Cerebellar cortex (tissue), 1 donor: Measurements from ENCODE around the gene ANKRD66.

ENCODE experiments used
- DNase-seq: peaks from one replicate; pipeline ENCODE4 v3.0.0-alpha.2; 2015; ENCODE audit warnings: low spot score

Gene ANKRD66

DNA sequence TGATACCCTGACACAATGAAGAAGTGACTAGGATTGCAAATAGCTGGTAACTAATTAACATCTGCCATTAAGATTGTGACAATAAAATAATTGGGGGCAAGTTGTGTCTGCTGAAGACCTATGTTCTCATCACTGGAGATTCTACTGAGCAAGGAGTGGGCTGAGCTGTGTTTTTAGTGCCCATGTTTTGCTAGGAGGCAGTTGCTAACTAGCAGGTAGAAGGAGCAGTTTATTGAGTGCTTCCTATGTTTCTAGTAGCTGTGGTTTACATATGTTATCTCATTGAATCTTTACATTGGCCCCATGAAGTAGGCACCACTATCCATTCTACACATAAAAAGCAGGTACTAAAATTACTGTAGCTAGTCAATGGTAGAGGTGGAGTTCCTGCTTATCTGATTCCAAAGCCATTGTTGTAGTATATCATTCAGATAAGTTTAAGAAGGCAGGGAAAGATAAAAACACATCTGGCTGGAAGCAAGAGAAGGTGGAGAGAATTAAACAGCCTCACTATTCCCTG is 43.7 kb downstream of the ANKRD66 start:
- no peak for DNase-seq

DNA sequence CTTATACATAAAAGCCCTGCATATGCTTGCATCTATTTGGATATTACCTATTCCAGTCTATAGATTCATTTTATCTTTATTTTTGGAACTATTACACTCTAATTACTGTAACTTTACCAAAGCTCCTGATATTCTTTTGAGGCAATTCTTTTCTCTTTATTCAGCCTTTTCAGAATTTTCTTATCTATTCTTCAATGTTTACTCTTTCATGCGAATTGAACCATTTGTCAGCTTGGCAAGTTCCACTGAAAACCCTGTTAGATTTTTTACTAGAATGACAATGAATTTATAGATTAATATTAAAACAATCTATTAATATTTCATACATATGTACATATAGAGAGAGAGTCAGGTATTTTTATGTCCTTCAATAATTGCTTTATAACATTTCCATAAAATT is 45.9 kb downstream of the ANKRD66 start:
- no peak for DNase-seq

DNA sequence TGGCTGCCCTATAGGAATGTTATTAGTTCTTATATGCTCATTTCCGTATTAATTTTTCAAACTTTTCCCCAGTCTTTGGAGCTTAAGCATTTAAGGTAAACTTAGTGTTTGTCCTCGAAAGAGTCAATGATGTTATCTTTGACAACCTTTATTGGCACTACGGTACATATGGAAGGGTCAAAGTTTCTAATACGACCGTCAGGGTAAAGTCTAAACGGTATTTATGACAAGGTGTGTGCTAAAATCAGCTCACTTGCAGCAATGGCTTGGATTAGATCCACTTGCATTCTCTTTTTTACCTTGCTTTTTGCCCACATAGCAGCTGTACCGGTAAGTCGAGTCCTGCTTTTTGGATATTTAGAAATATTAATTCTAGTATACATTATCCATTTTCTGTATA is 46.4 kb downstream of the ANKRD66 start, which contains the start of gene MEP1A:
MEP1A (plus strand) TSS at position 252 of the 400 bp plus-strand sequence; CDS start at position 262, 10 bp downstream.
- DNase-seq: no peak

DNA sequence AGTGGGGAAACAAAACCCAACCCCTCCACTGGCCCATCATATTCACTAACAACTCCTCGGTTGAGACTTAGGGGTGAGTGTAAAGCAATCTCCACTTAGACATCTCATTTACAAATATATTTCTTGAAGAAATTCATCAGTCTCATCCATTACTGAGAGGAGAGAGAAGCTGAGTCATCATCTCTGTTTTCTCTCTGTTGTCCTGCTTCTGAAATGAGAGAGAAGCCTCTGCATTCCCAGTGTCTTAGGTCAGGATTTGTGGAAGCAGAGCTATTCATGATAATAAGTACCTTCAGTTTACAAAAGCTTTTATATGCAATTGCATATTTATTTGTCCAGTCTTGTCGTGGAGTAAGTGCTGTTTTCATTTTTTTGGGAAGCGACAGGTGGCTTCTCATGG is 47.3 kb downstream of the ANKRD66 start:
- no peak for DNase-seq

DNA sequence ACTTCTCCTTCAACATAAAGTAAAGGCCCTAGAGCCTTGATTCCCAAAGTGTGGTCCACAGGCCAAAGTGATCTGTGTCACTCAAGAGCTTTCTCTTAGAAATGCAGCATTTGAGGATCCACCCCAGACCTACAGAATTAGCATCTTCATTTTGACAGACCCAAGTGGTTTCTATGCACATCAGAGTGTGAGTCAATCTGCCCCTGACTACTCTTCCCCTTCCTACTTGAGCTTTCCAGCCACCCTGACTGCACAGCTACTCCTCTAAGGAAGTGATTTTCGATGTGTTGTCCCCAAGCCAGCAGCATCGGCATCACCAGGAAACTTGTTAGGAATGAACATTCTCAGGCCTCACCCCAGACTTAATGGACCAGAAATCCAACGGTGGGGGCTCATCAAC is 49.1 kb downstream of the ANKRD66 start:
- no peak for DNase-seq

DNA sequence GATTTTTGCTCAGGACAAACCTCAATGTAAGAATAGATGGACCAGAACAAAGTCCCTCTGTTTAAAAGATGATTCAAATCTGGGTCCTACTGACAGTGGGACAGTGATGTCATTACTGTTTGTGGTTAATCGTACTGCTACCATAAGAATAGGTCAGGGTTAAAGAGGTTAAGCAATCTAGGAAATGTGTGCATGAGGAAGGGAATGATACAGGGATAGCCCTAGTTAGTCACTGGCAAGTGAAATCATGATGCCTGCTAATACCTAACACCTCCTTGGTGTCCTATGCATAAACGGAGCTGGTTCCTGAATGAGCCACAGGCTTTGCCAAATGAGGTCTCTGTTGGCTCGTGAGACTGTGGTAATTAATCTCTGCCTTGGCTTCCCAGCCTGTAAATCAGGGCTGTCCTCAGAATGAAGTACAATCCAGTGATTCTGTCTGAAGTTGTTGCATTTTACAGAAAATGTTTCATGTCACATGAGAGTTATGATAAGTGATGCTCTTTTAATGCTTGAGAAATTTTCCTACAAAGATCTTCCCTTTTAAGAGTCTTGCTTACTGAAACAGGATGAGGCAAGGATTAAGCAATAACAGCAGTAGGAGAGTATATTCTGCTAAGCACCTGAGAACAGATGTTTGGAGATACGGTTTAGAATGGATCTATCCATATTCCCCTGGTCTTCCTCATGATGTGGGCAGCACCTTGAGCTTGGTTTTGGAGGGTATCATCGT is 50.3 kb downstream of the ANKRD66 start:
- DNase-seq: no peak

DNA sequence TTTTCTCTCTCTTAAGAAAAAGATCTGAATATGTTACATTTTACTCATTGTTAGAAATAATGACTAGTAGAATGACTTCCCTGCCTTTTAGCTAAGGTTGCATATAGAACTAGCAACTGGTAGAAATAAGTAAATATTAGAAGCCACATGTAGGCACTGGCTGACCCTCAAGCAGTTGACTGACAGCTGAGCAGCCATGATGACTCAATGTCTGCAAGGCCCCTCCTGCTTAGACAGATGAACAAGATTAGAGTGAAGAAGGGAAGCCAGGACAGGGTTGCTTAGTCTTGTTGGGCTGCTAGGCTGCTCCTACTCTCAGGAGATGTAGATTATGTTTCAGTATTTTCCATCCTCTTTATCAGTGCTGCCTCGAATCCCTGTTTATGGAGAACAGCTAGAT is 52.9 kb downstream of the ANKRD66 start:
- DNase-seq: no peak

DNA sequence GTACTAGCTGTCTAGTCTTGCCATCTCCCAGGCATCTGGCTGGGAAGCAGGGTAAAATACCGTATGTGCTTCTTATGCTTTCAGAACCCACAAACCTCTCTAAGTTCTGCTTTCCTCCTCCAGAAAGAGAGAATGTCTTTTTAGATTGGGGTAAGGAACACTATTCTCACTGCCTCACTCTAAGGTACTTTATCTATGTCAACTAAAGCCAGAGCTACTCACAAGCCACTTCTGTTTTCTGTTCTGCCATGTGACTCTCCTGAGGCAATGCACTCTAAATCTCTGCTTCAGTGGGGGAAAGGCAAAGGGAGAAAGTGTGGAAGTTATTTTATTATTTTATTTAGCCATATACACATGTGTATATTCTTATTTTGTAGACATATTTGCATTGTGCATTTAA is 62.1 kb downstream of the ANKRD66 start:
- DNase-seq: no peak
